Measurements from ENCODE around the gene COX7A2L.

The COX7A2L gene

DNA sequence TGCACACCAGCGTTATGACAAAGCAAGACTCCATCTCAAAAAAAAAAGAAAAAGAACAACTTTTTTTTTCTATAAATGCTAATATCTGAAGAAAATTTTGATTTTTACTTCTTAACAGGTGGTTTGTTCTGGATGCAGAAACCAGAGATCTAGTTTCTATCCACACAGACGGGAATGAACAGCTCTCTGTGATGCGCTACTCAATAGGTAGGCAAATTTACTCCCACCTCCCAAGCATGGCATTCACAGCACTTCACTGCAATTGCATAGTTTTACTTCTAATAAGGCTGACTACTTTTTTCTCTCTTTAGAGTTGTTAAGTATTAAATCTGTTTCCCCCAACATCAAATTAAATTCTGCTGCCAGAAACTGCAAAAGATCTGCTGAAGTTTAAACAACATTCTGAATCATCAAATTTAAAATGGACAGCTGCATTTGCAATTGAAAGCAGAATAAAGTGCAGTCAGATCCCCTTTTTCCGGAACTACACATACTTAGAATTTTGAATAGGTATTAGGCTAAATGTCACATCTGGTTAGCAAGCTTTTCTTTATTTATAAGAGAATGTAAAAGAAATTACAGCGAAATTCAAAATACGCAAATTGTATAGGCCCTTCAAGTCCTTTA lies 45.1 kb downstream of the COX7A2L start:
- no peak for DNase-seq

DNA sequence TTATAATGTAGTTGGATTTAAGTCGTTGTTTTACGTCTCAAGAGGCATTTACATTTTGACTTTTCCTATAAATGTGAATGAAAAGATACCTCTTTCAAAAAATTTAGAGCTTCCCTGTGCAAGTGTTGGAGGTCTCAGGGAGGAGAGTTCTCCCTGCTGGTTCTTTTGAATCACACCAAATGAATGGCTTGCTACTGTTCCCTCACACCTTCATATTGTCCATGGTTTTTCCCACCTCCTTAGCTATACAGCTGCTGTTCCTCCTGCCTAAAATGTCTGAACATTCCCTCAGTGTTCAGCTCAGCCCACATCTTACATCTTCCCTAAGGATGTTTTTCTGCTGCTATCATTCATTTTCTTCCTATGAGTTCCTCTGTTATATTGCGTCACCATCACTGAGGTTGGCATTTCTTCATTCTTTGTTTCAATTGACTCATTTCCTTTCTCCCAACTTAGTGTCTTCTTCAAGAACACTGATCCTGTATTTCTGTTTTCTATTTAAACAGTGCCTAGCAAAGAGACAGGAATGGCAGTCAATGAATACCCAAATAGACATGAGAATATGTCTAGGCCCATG lies 46.0 kb downstream of the COX7A2L start:
- DNase-seq = no peak

DNA sequence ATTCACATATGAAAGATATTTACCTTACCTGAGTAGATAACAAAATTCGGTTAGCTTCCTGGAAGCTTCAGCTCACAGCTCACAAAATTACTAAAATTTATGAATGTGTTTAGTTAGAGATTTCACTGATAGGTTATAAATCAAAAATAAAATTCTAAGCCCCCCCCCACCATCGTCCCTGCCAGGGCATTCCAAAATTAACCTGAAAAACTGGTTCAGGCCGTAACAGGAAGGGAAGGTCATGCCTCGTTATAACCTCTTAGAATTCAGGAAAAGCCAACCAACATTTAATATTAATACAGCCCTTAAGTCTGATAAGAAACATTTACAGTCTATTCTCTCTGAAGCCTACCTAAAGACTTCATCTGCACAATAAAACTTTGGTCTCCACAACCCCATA lies 48.9 kb downstream of the COX7A2L start:
- no peak for DNase-seq

DNA sequence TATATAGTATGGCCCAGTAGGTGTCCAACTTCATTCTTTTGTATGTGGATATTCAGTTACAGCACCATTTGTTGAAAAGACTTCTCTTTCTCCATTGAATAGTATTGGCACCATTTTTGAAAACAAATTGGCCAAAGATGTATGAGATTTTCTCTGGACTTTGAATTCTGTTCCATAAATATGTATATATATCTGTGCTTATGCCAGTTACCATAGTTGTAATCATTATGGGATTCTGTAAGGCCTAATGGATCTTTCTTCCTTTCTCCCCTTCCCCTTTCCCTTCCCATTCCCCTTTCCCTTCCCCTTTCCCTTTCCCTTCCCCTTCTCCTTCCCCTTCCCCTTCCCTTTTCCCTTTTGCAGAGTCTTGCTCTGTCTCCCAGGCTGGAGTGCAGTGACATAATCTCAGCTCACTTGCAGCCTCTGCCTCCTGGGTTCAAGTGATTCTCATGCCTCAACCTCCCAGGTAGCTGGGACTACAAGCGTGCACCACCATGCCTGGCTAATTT lies 51.0 kb downstream of the COX7A2L start:
- DNase-seq = no peak

DNA sequence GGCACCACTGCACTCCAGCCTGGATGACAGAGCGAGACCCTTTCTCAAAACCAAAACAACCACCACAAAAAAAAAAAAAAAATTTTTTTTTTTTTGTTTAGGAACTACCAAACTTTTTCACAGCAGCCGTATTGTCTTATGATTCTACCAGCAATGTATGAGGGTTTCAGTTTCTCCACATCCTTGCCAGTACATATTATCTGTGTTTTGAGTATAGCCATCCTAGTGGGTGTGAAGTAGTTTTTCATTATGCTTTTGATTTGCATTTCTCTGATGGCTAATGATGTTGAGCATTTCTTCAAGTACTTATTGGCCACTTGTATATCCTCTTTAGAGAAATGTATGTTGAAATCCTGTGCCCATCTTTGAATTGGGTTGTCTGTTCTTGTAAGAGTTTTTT lies 51.7 kb downstream of the COX7A2L start:
- DNase-seq = no peak

DNA sequence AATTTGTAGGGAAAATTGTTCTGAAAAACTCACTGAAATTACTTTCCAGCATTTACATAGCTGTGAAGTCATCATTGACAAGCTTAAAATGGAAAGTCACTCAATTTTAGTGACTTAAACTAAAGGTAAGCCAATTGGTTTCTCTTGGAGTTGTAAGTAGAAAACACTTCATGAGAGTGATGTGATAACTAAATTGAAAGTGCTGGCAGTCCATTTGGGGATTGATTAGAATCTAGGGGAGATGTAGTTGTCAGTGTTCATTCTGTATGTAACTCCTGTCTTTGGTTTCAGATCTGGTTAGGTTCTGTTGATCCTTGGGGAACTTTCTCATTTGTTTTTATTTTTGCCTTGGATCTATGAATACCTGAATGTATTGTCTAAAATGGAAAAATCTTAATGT lies 53.8 kb downstream of the COX7A2L start:
- no peak for DNase-seq

DNA sequence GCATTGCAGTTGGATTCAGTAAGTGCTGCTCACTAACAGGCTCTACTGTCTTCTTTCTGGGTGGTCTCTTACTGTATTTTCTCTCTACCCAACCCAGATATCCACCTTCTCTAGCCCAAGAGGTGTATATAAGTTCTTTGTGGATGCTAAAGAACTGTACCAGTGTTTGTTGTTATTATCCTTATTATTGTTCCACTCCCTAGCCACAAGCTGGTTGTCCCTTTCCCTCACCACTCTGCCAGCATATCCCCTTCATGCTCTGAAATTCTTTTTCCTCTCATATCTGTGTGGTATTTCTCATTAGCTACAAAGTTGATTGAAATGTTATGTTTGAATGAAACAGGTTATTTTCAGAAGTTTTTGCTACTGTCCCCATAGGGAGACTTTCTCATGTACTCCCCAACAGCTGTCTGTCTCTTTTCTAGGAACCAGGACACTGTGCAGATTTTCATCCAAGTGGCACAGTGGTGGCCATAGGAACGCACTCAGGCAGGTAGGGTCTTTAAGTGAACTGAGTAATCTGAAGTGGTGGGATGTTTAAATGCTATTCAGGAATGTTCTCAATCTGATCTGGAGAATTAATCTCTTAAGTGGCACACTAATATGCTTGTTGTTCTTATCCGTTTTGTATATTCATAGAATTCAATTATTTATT lies 56.8 kb downstream of the COX7A2L start:
- DNase-seq = no peak

DNA sequence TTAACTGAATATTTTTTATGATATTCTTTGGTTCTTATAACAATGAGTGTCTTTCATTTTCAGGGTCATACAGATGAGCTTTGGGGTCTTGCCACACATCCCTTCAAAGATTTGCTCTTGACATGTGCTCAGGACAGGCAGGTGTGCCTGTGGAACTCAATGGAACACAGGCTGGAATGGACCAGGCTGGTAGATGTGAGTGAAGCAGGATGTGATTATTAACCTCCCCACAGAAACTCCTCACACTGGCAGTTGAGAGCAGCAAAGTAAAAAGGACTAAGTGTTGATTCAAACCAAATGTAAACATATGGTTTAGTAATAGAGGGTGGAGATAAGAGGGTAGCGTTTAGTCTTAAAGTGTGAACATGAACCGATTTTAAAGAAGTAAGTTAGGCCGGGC lies 57.8 kb downstream of the COX7A2L start:
- DNase-seq = no peak

DNA sequence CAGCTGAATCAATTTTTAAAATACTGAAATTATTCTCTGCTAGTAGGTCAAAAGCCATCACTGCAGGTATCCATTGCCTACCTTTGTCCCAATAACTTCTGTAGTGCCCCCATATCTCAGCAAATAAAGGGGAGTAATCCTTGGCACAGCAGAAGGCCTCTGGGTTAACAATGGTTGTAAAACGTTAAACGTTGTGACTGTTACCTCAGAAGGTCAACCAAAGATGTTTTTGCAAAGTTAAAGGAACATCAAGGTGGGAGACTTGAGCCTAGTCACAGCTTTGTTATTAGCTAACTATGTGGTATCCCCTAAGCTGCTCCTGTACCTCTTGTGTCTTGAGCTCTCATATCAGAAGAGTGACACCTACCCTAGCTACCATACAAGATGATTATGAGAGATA lies 60.5 kb downstream of the COX7A2L start:
- no peak for DNase-seq

Data from femur (tissue), 1 donor.